SK-MEL-5 (cell line): Measurements from ENCODE around the gene IER2. TPM values are rescaled to one million over a fixed set of nuclear protein-coding genes. Genes with fewer than 3 reads are reported as not detected.

Experiments used
- DNase-seq: peaks from one replicate; pipeline ENCODE4 v3.0.0-alpha.2; 2016; ENCODE audit warnings: low read depth, low spot score
- in situ Hi-C: cut with HindIII; loops from 2 replicates; pipeline ENCODE4 v1.10.0; 2016; ENCODE audit warnings: low sequenced_read_pairs, high pct_unique_total_duplicates, low pct_unique_long_range_greater_than_20kb
- total RNA-seq: library from RNA; depleted of rRNA; stranded (reverse); fragments of >200 nt; shearing (Covaris generic); gene quantifications from 2 replicates; pipeline ENCODE4 v1.2.3, GENCODE V29; 2014

The IER2 gene
- total RNA-seq, 1 experiment from 2014 or later, result 7.8 TPM

- in situ Hi-C loops, result no loop called here
- DNase-seq, result no peak
Observed at GRCh38 chr19:13117176-13117771, 32.9 kb upstream of the IER2 start.

- in situ Hi-C loops, result no loop called here
- peak; percentile 88 for DNase-seq
Observed at GRCh38 chr19:13117772-13118423, 32.3 kb upstream of the IER2 start, which contains the start of gene NACC1. Gene NACC1 (plus strand): TSS chr19:13118264. CDS start chr19:13135208, 16,944 bp downstream.

GRCh38 chr19:13118424-13119193 lies 31.6 kb upstream of the IER2 start:
- peak; percentile 33 for DNase-seq
- in situ Hi-C loops, result no loop called here

GRCh38 chr19:13119627-13120026 lies 30.6 kb upstream of the IER2 start:
- in situ Hi-C loops, result no loop called here
- DNase-seq, result no peak

- DNase-seq, result no peak
- in situ Hi-C loops, result no loop called here
Observed at GRCh38 chr19:13120031-13120430, 30.2 kb upstream of the IER2 start.

- in situ Hi-C loops, result no loop called here
- no peak for DNase-seq
Observed at GRCh38 chr19:13120817-13121216, 29.4 kb upstream of the IER2 start.

- in situ Hi-C loops, result no loop called here
Observed at GRCh38 chr19:13121551-13122274, 28.5 kb upstream of the IER2 start.

GRCh38 chr19:13122275-13122878 lies 27.8 kb upstream of the IER2 start:
- in situ Hi-C loops, result no loop called here
- DNase-seq, result no peak

More at GRCh38 chr19:13121551-13122274, 28.5 kb upstream of the IER2 start:
- no peak for DNase-seq

GRCh38 chr19:13122980-13123957 lies 26.9 kb upstream of the IER2 start:
- no peak for DNase-seq
- in situ Hi-C loops, result no loop called here

- no peak for DNase-seq
- in situ Hi-C loops, result no loop called here
Observed at GRCh38 chr19:13127051-13127450, 23.2 kb upstream of the IER2 start.

GRCh38 chr19:13127811-13128575 lies 22.2 kb upstream of the IER2 start:
- DNase-seq, result no peak
- in situ Hi-C loops, result no loop called here

- DNase-seq, result no peak
- in situ Hi-C loops, result no loop called here
Observed at GRCh38 chr19:13128583-13128982, 21.6 kb upstream of the IER2 start.

- DNase-seq, result no peak
- in situ Hi-C loops, result no loop called here
Observed at GRCh38 chr19:13129384-13129783, 20.8 kb upstream of the IER2 start.

- in situ Hi-C loops, result no loop called here
- no peak for DNase-seq
Observed at GRCh38 chr19:13130886-13131490, 19.2 kb upstream of the IER2 start.

- no peak for DNase-seq
Observed at GRCh38 chr19:13132471-13133180, 17.6 kb upstream of the IER2 start.

More at GRCh38 chr19:13132471-13133180, 17.6 kb upstream of the IER2 start:
- in situ Hi-C loops, result no loop called here
